ENCODE measurements around the gene CELA3B.
"Not testable (repeated sequence)": the region's sequence is repeated elsewhere in the genome, so short reads cannot be mapped to it uniquely, and the experiment has no call there.

Gene CELA3B

DNA sequence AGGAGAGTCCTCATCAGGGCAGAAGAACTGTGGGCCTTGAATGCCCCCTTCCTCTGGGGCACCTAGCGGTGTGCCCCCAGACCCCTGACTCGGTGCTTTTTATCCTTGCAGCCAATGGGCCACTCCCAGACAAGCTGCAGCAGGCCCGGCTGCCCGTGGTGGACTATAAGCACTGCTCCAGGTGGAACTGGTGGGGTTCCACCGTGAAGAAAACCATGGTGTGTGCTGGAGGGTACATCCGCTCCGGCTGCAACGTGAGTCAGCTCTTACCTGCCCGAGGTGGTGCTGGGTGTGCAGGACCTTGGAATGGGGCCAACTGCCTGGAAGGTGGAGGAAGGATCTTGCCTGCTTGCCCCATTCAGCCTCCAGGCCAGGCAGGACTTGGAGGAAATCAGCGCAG lies 30.4 kb downstream of the CELA3B start:
- not testable (repeated sequence) for DNase-seq (ENCODE audit: low spot score)

DNA sequence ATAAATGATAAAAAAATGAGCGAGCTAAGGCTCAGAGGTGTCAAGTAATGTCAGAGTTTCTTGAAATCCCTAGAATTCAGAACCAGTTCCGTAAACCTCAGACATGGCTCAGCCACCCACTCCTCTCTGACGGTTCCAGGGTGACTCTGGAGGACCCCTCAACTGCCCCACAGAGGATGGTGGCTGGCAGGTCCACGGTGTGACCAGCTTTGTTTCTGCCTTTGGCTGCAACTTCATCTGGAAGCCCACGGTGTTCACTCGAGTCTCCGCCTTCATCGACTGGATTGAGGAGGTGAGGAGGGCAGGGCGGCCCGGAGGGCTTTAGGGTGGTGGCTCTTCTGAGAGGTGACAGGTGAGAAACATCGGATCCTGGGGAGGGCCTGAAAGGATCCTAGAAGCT lies 32.7 kb downstream of the CELA3B start:
- DNase-seq (ENCODE audit: low spot score), result not testable (repeated sequence)

DNA sequence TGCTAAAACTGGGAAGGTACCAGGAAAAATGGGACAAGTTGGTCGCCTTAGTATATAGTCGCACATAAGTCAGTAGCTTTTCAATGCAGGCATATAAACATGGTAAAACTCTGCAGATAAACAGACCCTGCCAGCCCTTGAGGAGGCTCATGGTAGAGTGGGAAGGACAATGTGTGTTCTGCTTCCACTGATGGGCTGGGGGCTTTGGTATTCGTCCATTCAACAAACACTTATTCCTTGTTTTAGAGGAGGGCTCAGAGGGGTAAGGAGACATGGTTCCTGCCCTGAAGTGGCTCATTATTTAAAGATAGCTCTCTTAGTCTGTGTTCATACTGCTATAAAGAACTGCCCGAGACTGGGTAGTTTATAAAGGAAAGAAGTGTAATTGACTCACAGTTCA lies 35.9 kb downstream of the CELA3B start:
- not testable (repeated sequence) for DNase-seq (ENCODE audit: low spot score)

DNA sequence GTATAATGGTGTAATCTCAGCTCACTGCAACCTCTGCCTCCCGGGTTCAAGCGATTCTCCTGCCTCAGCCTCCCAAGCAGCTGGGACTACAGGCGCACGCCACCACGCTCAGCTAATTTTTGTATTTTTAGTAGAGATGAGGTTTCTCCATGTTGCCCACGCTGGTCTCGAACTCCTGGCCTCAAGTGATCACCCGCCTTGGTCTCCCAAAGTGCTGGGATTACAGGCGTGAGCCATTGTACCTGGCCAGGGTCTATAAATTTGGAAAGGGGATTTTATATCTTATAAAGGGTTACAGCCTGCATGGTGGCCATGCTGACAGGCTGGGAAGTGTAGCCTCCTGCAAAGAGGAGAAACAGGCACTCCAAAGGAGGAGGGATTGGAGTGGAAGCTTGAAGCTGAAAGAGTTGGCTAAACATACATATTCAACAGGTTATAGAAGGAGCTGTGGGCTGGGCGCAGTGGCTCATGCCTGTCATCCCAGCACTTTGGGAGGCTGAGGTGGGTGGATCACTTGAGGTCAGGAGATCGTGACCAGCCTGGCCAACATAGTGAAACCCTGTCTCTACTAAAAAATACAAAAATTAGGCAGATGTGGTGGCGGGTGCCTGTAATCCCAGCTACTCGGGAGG lies 37.9 kb downstream of the CELA3B start:
- not testable (repeated sequence) for DNase-seq (ENCODE audit: low spot score)

DNA sequence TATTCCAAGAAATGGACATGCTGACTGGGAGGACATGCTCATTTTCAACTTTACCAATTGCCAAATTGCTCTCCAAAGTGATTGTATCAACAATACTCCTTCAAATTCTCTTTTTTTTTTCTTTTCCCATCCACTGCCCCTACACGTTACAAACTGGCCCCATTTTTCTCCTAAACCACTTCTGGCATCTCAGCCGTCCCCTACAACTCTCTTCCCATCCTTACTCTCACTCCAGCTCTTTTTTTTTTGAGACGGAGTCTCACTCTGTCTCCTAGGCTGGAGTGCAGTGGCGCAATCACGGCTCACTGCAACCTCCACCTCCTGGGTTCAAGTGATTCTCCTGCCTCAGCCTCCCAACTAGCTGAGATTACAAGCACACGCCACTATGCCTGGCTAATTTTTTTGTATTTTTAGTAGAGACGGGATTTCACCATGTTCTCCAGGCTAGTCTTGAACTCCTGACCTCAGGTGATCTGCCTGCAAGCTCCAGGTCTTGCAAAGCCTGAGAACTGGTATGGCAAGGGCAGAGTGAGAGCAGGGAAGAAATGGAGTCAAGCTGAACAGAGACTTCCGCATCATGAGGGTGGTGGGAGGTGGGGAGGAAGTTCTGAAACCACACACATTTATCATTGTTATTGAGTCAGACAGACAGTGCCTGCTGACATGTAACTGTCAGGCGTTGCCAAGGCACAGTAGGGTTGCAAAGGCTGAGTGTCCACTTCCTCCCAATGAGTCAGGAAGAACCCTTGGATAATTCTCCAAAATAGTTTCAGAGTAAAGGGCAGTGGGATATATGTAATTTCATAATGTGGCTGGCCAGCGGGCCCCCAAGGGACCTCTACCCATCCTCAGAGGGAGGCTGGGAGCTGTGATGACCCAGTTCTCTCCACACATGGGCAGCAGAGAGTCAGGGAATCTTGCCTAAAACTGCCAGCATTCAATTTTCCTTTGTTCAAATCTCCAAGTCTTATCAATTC lies 42.0 kb downstream of the CELA3B start:
- DNase-seq (ENCODE audit: low spot score), result peak; percentile 5

DNA sequence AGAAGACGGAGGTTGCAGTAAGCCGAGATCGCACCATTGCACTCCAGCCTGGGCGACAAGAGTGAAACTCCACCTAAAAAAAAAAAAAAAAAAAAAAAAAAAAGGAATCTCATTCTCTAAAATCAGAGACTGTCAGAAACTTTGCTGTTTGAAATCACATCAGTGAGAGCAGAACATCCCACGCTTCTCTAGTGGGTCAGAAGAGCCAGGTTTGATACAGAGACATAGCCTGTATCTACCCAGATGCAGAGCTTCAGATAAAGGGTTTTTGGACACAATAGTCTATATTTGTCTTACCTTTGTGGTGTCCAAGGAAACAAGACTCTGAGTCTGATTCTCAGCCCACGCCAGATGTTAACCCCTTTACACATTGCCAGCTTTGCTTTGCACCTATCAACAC lies 44.2 kb downstream of the CELA3B start:
- DNase-seq (ENCODE audit: low spot score), result no peak

DNA sequence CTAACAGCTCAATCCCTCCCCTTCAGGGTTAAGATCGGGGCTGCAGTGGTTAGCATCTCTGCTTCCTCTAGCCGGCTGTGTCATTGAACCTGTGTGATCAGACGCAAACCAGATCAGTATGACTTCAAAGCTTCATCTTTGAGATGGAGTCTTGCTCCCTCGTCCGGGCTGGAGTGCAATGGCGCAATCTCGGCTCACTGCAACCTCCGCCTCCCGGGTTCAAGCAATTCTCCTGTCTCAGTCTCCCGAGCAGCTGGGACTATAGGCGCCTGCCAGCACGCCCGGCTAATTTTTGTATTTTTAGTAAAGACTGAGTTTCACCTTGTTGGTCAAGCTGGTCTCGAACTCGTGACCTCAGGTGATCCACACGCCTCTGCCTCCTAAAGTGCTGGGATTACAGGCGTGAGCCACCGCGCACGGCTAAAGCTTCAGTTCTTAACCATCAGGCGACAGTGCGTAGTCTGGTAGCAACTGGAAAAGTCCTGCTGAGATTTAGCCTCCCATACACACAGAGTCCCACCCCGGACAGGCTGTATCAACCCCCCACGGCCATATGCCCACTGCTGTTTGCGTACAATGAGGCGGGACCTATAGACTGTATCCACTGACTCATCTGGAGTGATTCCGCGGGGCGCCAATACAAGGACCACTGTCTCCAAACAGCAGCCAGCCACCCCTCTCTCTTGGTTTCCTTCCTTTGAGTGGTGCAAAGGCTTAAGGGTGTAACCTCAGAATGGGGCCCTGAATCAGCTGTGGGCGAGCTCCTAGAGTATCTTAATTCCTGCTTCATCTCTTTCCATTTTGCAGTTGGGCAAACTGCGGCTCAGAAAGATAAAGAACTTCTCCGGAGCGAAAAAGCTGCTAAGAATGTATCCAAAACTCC lies 47.9 kb downstream of the CELA3B start:
- peak; percentile 6 for DNase-seq (ENCODE audit: low spot score)

DNA sequence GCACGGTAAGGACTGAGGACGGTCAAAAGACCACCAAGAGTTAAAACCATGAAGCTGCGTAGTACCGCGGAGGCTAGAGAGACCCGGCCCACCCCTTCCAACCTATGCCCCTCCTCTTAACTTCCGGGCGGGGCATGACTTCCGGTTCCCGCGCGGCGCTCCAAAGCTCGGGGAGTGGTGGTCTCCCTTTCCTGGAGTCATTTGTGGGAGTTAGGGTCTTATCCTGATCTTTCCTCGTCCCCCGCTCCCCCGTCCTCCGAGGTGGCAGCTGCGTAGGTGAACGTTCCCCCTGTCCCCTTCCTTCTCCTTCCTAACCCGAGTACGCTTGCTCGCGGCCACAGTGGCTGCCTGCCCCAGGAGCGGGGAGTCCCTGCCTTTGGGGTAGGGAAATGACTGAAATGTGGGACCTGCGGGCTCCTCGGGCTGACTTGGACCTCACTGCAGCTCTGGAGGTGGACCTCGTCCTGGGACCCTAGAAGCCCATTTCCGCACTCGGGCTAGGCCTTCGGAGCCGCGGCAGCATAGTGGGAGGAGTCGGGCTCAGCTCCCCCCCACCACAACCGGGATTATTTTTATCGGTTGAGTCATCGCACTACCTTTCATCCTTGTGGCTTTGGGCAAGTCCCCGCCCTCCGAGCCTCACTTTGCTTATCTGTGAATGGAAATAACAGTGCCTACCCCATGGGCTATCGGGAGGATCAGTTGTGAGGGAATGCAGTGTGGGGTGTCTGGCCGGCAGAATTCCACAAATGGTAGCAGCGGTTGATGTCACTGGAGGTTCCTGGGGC lies 48.7 kb downstream of the CELA3B start:
- peak; percentile 82 for DNase-seq (ENCODE audit: low spot score)

DNA sequence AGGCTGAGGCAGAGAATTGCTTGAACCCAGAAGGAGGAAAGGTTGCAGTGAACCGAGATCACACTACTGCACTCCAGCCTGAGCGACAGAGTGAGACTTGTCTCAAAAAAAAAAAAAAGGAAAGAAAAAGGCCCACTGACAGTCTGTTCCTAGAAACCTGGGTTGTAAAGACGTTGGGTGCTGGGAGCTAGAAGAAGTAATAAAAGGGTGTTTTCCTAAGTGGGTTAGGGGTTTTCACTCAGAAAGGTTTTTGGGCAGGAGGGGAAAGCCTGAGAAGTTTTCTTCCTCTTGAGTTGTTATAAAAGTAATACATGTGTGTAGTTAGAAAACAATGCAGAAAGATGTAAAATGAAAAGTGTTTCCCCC lies 50.1 kb downstream of the CELA3B start:
- DNase-seq (ENCODE audit: low spot score), result no peak

DNA sequence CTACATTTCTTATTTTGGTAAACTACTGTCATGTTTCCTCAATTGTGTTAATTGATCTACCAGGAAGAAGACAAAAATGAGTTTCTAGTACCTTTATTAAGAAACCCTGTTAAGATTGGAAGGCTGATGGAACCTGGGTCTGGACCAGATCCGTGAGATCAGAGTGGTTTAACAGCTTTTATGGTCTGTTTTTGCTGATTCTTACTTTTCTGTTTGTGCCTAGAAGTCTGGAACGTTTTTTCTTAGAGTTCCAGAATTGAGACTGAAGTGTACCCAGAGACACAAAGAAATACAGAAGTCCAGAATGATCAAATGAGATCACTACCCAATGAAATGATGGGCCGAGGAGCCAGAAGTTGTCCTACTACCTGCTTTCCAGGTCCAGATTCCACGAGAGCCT lies 53.2 kb downstream of the CELA3B start:
- DNase-seq (ENCODE audit: low spot score), result no peak

DNA sequence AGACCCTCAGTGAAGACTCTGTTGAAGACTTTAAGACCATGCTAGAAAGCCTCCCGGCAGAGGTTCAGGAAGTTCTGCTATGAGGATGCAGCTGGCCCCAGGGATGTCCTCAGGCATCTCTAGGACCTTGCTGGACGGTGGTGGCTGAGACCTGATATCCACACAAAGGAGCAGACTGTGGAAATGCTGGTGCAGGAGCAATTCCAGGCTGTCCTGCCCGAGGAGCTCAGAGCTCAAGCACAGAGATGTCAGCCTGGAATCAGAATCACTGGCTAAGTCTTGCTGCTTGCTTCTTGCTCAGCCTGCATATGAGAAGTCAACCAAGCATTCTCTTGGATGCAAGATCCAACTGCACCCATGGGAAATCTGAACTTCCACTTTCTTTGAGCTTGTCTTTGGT lies 53.7 kb downstream of the CELA3B start:
- DNase-seq (ENCODE audit: low spot score), result no peak

DNA sequence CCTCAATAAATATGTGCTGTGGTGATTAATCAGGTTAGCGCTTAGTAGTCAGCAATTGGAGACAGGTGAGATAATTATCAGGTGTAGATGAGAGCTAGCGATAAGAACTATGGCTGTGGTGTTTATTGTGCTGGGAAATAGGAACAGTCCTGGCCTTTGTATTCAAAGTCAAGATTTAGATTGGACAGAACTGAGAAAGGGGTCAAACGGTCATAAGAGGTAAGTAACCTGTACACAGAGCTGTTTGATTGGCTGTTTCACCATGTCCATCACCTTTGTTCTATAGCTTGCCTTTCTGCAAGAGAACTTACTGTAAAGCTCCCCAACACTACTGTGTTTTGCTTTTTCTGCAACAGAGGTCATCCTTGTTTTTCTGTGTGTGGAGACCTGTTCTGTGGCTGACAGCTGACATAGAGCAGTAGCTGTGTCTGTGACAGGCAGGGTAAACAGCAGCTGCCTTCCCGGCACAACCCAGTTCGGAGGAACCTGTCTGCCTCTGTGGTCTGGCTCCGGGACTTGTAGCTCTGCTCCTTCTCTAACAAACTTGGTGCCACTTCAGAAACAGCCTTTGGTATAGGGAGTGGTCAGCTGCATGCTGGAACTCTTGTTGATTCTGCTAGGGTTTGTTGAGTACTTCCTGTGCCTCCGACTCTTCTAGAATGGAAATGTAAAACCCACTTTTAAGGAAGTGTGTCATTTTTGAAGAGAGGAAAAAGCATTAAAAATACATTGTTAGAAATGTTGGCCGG lies 54.6 kb downstream of the CELA3B start:
- no peak for DNase-seq (ENCODE audit: low spot score)

DNA sequence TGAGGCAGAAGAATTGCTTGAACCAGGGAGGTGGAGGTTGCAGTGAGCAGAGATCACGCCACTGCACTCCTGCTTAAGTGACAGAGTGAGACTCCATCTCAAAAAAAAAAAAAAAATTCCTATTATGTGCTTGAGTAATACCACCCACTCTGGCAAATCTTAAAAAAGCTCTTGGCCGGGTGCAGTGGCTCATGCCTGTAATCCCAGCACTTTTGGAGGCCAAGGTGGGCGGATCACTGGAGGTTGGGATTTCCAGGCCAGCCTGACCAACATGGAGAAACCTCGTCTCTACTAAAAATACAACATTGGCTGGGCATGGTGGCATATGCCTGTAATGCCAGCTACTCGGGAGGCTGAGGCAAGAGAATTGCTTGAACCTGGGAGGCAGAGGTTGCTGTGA lies 58.0 kb downstream of the CELA3B start:
- DNase-seq (ENCODE audit: low spot score), result not testable (repeated sequence)

DNA sequence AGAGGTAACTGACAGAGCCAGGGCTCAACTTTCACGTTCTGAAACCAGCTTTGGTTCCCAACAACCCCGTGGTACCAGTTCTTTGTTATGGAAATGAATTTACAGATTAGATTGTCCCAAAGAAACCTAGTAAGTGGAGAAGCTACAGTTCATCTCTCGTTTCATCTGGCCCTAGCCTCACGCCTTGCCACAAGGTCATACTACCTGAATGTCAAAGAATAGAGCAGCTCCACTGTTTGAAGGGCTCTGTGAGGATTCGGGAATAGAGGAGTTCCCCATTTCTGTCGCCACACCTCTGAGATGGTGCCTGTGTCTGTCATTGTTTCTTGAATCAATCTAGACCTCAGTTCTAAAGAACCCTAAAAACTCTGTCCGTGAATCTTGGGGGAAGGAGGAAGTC lies 60.7 kb downstream of the CELA3B start:
- DNase-seq (ENCODE audit: low spot score), result no peak

DNA sequence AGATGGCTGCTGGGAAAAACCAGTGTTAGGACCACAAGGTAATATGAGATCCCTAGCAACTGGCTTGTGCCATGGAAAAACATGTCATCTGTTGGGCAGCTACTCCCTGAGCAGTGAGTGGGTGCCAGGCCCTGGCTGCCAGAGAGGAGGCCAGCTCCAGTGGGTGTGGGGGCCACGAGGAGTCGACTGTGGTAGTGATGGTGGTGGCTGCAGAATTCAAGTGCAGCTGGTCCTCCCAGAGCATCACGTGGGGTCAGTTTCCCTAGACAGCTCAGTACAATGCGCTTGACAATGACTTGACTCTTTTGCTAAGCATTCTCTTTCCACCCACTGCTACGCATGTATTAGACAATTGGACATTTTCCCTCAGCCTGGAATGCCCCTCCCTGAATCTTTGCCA lies 61.2 kb downstream of the CELA3B start:
- peak; percentile 81 for DNase-seq (ENCODE audit: low spot score)
